ENCODE results near the gene PTPN4.
"Not testable (repeated sequence)": the region's sequence is repeated elsewhere in the genome, so short reads cannot be mapped to it uniquely, and the experiment has no call there.

Gene PTPN4

DNA sequence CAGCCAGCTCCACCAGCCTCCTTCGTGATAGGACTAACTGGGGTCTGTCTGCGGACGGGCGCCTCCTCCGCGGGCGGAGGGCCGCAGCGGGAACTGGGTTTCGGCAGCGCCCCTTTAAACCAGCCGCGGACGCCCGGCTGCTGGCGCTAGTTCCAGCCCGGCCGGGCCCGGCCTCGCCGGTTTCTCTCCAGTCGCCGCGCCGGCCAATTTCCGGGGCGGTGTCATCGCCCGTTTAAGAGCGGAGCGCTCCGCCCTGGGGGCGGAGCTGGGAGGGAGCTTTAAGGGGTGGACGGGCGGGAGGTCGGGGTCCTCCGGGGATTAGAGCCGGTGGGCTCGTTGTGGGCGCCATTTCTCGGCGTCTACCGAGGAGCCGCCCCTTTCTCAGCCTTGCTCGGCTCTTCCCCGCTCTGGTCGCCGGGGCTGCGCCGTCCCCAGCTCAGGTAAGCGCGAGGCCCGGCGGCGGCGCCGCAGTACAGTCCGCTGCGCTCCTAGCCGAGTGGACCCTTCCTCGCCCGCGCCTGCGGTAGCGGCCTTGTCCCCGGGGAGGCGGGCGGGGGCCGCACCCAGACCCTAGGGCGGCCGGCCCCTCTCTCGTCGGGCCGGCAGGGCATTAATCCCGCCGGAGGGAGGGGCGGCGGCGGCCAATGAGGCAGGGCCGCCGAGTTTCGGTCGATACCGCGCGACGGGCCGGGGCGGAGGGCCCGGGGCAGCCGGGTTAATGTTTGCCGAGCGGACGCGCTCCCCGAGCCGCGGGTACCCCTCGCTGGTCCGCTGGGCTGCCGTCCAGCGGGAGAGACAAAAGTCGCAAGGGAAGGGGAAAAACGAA, 253.3 kb downstream of the PTPN4 start, which contains the start of gene EPB41L5:
Gene EPB41L5, plus strand, starts transcription at position 307 of the 826 bp plus-strand sequence. CDS start 6,008 bp downstream, outside the sequence.
- in situ Hi-C loops (cut with MboI; ENCODE audit: low sequenced_read_pairs) = no loop called here

GRCh38 chr2:120013597-120014223, 254.0 kb downstream of the PTPN4 start:
- in situ Hi-C loops (cut with MboI; ENCODE audit: low sequenced_read_pairs) = no loop called here

- in situ Hi-C loops (cut with MboI; ENCODE audit: low sequenced_read_pairs) = no loop called here
Observed at GRCh38 chr2:120014226-120014980, 254.7 kb downstream of the PTPN4 start.

DNA sequence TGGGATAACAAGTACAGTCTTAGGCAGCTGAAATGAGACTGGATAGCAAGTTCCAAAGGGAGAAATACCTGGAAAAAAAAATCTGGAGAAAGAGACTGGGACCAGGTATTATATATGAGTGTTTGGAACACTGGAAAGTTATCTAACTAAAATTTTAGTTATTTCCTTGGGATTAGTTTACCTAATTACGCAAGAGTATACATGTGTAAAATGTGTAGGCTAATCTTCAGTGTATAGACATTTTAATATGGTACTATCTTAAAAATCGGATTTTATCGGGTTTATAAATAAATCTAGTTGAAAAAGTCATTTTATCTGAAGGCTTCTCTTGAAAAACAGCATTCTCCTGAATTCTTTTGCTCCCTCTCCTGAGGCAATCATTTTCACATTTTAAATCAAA, 257.1 kb downstream of the PTPN4 start:
- in situ Hi-C loops (cut with MboI; ENCODE audit: low sequenced_read_pairs) = no loop called here

GRCh38 chr2:120017201-120017600, 257.5 kb downstream of the PTPN4 start:
- in situ Hi-C loops (cut with MboI; ENCODE audit: low sequenced_read_pairs) = no loop called here

DNA sequence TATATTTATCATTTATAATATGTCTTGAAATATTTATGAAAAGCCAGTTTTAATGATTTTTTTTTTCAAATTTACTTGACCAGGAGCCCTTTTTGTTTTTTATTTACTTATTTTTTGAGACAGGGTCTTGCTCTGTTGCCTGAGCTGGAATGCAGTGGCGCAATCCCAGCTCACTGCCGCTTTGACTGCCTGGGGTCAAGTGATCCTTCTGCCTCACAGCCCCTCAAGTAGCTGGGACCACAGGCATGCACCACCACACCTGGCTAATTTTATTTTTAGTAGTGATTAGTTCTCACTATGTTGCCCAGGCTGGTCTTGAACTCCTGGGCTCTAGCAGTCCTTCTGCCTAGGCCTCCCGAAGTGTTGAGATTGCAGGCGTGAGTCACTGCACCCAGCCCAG, 258.8 kb downstream of the PTPN4 start:
- in situ Hi-C loops (cut with MboI; ENCODE audit: low sequenced_read_pairs) = no loop called here

- in situ Hi-C loops (cut with MboI; ENCODE audit: low sequenced_read_pairs) = no loop called here
Observed at GRCh38 chr2:120020554-120020953, 260.8 kb downstream of the PTPN4 start.

DNA sequence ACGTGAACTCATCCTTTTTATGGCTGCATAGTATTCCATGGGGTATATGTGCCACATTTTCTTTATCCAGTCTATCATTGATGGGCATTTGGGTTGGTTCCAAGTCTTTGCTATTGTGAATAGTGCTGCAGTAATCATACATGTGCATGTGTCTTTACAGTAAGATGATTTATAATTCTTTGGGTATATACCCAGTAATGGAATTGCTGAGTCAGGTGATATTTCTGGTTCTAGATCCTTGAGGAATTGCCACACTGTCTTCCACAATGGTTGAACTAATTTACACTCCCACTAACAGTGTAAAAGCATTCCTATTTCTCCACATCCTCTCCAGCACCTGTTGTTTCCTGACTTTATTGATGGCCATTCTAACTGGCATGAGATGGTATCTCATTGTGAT, 262.8 kb downstream of the PTPN4 start:
- in situ Hi-C loops (cut with MboI; ENCODE audit: low sequenced_read_pairs) = not testable (repeated sequence)

DNA sequence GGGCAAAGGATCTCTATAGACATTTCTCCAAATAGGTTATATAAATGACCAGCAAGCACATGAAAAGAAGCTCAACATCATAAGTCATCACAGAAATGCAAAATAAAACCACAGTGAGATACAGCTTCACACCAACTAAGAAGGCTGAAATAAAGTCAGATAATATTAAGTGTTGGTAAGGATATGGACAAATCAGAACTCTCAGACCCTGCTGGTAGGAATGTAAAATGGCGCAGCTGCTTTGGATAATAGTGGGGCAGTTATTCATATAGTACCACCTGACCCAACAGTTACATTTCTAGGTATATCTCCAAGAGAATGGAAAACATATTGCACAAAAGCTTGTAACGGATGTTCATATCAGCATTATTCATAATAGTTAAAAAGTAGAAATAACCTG, 267.2 kb downstream of the PTPN4 start:
- in situ Hi-C loops (cut with MboI; ENCODE audit: low sequenced_read_pairs) = no loop called here

GRCh38 chr2:120028795-120029194, 269.1 kb downstream of the PTPN4 start:
- in situ Hi-C loops (cut with MboI; ENCODE audit: low sequenced_read_pairs) = no loop called here

DNA sequence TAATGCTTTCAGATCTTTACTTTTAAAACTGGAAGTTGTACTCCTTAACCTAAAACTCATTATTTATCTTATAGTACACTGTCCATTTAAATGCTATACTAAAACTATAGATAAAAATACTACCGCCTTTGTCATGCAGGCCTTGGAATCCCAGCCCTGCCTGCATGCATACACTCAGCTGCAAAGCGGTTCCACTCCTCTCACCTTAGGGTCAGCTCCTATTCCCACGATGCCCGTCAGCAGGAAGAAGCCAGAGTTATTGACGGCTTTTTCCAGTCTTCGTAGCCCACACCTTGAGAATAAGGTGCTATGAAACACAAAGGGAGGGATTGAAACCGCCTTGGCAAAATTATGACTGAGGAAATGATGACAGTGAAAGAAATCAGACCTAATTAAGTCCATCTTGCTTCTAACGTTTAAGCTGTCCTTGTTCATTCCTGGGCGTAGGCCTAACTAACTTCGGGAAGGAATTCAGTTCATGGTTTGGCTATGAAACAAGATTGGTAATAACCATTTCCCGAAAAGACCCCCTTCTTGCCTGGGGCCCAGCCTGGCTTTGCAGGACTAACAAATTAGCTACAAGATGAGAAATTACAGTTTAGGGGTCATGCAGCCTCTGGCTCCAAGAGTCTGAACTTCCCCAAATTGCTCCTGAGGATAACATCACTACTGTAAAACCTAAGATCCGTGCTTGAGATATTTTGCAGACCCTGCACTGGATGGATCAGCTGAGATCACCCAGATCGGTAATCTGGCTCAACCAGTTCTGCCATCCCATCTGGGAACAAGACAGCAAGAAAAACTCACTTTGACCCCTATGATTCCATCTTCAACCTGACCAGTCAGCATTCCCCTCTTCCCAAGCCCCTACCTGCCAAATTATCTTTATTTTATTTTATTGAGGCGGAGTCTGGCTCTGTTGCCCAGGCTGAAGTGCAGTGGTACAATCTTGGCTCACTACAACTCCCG, 270.2 kb downstream of the PTPN4 start:
- in situ Hi-C loops (cut with MboI; ENCODE audit: low sequenced_read_pairs) = no loop called here

DNA sequence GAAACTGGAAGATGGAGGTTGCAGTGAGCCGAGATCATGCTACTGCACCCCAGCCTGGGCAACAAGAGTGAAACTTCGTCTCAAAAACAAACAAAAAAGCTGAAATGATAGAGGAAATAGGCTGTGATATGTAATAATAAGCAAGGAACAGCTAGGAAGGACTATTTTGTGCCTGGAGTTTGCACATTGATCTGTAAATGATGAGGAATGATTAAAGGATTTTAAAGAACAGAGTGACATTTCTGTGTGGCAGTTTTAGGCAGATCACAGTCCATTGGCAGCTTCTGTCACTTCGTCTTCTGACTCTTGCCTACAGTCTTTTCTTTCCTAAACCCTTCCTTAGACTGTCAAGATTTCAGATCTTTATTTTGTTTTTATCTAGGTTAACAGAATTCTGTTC, 272.6 kb downstream of the PTPN4 start:
- in situ Hi-C loops (cut with MboI; ENCODE audit: low sequenced_read_pairs) = no loop called here

Data from HL-60/S4 (cell line).